ENCODE measurements around the gene CBFA2T3.

GRCh38 chr16:88835818-88836217 lies 141.2 kb downstream of the CBFA2T3 start:
- no peak for TF ChIP-seq SUZ12 (IDR thresholded peaks at IDR 0.05; ENCODE audit: extremely low read depth, insufficient read depth, insufficient read length)
- TF ChIP-seq ZNF274 (IDR thresholded peaks at IDR 0.05; ENCODE audit: low read depth, low read length) = no peak
- TF ChIP-seq YY1 (IDR thresholded peaks at IDR 0.05; ENCODE audit: insufficient read depth, insufficient read length) = no peak
